ENCODE measurements around the gene C12orf42.

DNA sequence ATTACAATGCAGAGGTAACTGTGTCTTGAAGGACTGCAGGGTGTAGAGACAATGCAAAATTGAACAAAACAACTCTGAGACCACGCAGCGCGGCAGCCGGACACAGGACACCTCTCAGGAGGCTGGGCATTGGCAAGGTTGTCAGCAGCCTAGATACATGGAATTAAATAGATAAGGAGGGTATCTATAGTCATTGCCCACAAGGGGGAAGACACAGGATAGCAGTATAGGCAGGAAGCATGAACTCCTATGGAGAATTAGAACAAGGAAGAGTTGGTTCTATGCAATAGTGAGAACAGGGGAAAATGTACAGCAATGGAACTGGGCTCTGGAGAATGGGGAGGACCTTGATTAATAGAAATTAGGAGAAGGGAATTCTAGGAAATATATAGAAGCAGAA is 164.1 kb downstream of the C12orf42 start:
- TF ChIP-seq, protein P1, sequence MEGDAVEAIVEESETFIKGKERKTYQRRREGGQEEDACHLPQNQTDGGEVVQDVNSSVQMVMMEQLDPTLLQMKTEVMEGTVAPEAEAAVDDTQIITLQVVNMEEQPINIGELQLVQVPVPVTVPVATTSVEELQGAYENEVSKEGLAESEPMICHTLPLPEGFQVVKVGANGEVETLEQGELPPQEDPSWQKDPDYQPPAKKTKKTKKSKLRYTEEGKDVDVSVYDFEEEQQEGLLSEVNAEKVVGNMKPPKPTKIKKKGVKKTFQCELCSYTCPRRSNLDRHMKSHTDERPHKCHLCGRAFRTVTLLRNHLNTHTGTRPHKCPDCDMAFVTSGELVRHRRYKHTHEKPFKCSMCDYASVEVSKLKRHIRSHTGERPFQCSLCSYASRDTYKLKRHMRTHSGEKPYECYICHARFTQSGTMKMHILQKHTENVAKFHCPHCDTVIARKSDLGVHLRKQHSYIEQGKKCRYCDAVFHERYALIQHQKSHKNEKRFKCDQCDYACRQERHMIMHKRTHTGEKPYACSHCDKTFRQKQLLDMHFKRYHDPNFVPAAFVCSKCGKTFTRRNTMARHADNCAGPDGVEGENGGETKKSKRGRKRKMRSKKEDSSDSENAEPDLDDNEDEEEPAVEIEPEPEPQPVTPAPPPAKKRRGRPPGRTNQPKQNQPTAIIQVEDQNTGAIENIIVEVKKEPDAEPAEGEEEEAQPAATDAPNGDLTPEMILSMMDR (IDR thresholded peaks at IDR 0.05) = no peak
- no peak for TF ChIP-seq POLR2A (IDR thresholded peaks at IDR 0.05)

Measured in Peyer's patch (tissue), 4 donors.